HUES6 (cell line): Measurements from ENCODE around the gene HTR3C.
"Not testable (repeated sequence)": the region's sequence is repeated elsewhere in the genome, so short reads cannot be mapped to it uniquely, and the experiment has no call there.

Experiments
- H3K27ac ChIP-seq: 2 replicates; pipeline ENCODE4 v1.7.0; 2013; ENCODE audit warnings: low read depth, mild to moderate bottlenecking, low read length, inconsistent platforms
- H3K27me3 ChIP-seq: 2 replicates; pipeline ENCODE4 v1.6.1; 2013; ENCODE audit warnings: low read length; ENCODE audit not compliant: control insufficient read depth, insufficient read depth
- H3K36me3 ChIP-seq: 2 replicates; pipeline ENCODE4 v1.6.1; 2013; ENCODE audit warnings: low read length; ENCODE audit not compliant: control insufficient read depth, insufficient read depth
- H3K4me1 ChIP-seq: 2 replicates; pipeline ENCODE4 v1.6.1; 2013; ENCODE audit warnings: low read length; ENCODE audit not compliant: control insufficient read depth, insufficient read depth
- H3K4me3 ChIP-seq: 2 replicates; pipeline ENCODE4 v1.5.1; 2013; ENCODE audit warnings: low read depth, low read length
- H3K9ac ChIP-seq: one replicate; pipeline ENCODE4 v1.6.1; 2013; ENCODE audit warnings: mild to moderate bottlenecking, low read length
- H3K9me3 ChIP-seq: 2 replicates; pipeline ENCODE4 v1.6.1; 2013; ENCODE audit warnings: low read depth, low read length; ENCODE audit not compliant: control insufficient read depth, insufficient read depth

HTR3C gene, protein sequence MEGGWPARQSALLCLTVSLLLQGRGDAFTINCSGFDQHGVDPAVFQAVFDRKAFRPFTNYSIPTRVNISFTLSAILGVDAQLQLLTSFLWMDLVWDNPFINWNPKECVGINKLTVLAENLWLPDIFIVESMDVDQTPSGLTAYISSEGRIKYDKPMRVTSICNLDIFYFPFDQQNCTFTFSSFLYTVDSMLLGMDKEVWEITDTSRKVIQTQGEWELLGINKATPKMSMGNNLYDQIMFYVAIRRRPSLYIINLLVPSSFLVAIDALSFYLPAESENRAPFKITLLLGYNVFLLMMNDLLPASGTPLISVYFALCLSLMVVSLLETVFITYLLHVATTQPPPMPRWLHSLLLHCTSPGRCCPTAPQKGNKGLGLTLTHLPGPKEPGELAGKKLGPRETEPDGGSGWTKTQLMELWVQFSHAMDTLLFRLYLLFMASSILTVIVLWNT

DNA sequence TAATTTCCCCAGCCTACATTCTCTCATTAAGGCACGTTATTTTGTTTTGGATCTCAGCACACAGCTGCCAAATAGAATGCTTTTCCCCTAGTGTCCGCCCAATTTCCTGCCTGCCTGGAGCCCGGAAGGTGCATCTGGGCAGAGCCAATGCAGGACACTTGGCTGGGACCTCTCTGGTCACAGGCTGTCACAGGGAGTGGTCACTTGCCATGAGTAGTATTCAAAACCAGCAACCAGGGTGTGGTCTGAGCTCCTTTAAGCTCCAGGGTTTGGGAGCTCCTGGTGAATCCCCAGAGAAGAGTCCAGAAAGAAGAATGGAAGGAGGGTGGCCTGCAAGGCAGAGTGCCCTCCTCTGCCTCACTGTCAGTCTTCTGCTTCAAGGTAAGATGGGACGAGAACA is at the start of gene HTR3C:
TSS of gene HTR3C (plus strand) at position 281 of the 400 bp plus-strand sequence. CDS start at position 315, 34 bp downstream.
- no peaks in the 10 kb centered on the region for H3K27me3 ChIP-seq
- no peaks in the 10 kb centered on the region for H3K4me1 ChIP-seq
- no peak within 1 kb of the TSS for H3K4me3 ChIP-seq
- H3K9me3 ChIP-seq, result no peaks in the 10 kb centered on the region
- H3K9ac ChIP-seq, result no peak within 1 kb of the TSS
- H3K36me3 ChIP-seq, result no peaks in the 10 kb centered on the region
- H3K27ac ChIP-seq, result no peak within 1 kb of the TSS

GRCh38 chr3:184003187-184003967 is 49.5 kb upstream of the HTR3C start:
- no peaks in the 10 kb centered on the region for H3K9me3 ChIP-seq
- H3K27me3 ChIP-seq, result no peaks in the 10 kb centered on the region
- no peak overlapping the region for H3K27ac ChIP-seq
- no peak overlapping the region for H3K9ac ChIP-seq
- H3K4me3 ChIP-seq, result no peak overlapping the region
- peaks cover 10% of the 10 kb centered on the region for H3K36me3 ChIP-seq
- peaks cover 7% of the 10 kb centered on the region; the same call in 1 of the 2 replicates for H3K4me1 ChIP-seq

DNA sequence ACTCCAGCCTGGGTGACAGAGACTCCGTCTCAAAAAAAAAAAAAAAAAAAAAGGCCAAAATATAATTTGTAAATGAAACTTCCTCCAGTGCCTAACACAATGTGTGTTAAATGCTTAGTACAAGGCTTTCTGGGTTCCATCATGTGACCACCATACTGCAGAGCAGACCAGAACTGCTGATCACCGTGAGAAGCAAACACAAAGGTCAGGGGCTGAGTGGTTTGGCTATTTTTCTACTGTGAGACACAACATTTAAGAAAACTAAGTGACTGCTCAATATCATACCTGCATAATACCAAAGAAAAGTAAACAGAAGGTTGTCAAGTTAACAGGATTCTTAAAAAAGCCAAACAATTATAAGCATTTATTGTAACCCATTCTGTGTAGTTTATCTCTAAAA is 48.4 kb upstream of the HTR3C start:
- Histone ChIP-seq H3K4me3 (no peak overlapping the region), H3K36me3 (peaks cover 17% of the 10 kb centered on the region), H3K27me3 (no peaks in the 10 kb centered on the region), H3K27ac (no peak overlapping the region), H3K9ac (no peak overlapping the region), H3K9me3 (no peaks in the 10 kb centered on the region), H3K4me1 (peaks cover 7% of the 10 kb centered on the region; the same call in 1 of the 2 replicates)

DNA sequence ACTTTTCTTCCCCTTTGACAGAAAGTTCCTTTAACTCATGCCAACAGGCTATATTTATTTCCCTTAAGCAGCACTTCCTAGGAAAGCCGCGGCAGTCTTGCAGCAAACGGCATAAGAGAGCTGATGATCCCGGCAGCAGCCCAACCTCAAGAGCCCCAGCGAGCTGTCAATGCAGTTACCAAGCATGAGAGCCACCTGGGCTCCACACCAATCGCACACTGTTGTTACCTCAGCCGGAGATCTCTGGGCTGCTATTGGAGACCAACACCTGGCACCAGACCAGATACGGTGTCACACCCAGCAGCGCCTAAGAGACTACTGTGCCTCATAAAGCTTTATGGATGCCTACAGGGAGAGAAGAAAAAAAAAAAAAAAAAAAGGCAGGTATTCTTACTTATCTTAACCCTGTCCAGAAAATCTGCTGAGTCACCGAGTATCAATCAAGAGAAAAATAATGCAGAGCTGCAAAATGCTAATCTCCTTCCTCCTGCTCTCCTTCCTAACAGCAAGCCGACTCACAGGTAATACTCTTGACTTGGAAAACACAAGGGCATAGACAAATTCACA is 46.8 kb upstream of the HTR3C start:
- H3K36me3 ChIP-seq, result peaks cover 14% of the 10 kb centered on the region
- no peak overlapping the region for H3K4me3 ChIP-seq
- H3K27ac ChIP-seq, result peak overlapping the region; percentile 53; the same call in 1 of the 2 replicates
- peak overlapping the region; percentile 3 for H3K9ac ChIP-seq
- H3K4me1 ChIP-seq, result peaks cover 7% of the 10 kb centered on the region; the same call in 1 of the 2 replicates
- H3K9me3 ChIP-seq, result no peaks in the 10 kb centered on the region
- no peaks in the 10 kb centered on the region for H3K27me3 ChIP-seq

DNA sequence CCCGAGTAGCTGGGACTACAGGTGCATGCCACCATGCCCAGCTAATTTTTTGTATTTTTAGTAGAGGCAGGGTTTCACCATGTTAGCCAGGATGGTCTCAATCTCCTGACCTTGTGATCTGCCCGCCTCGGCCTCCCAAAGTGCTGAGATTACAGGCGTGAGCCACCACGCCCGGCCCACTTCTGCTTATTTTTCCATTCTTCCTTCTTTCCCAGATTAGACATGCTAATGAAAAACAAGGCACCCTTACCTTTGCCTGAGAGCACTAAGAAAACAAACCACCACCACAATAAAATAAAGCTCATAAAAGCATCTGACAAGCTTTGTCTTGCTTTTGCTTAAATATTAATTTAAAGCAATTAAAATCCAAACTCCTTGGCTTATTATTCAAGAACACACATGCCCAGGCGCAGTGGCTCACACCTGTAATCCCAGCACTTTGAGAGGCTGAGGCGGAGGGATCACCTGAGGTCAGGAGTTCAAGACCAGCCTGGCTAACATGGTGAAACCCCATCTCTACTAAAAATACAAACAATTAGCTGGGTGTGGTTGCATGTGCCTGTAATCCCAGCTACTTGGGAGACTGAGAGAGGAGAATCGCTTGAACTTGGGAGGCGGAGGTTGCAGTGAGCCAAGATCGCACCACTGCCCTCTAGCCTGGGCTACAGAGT is 45.6 kb upstream of the HTR3C start:
- H3K27ac ChIP-seq, H3K27me3 ChIP-seq, H3K9me3 ChIP-seq, H3K9ac ChIP-seq, H3K4me3 ChIP-seq, H3K4me1 ChIP-seq: not testable (repeated sequence)
- peaks cover 26% of the 10 kb centered on the region for H3K36me3 ChIP-seq

GRCh38 chr3:184008161-184008560 is 44.7 kb upstream of the HTR3C start:
- Histone ChIP-seq H3K9ac (no peak overlapping the region), H3K36me3 (peaks cover 32% of the 10 kb centered on the region), H3K27ac (no peak overlapping the region), H3K4me1 (peaks cover 7% of the 10 kb centered on the region; the same call in 1 of the 2 replicates), H3K27me3 (no peaks in the 10 kb centered on the region), H3K4me3 (no peak overlapping the region), H3K9me3 (no peaks in the 10 kb centered on the region)

DNA sequence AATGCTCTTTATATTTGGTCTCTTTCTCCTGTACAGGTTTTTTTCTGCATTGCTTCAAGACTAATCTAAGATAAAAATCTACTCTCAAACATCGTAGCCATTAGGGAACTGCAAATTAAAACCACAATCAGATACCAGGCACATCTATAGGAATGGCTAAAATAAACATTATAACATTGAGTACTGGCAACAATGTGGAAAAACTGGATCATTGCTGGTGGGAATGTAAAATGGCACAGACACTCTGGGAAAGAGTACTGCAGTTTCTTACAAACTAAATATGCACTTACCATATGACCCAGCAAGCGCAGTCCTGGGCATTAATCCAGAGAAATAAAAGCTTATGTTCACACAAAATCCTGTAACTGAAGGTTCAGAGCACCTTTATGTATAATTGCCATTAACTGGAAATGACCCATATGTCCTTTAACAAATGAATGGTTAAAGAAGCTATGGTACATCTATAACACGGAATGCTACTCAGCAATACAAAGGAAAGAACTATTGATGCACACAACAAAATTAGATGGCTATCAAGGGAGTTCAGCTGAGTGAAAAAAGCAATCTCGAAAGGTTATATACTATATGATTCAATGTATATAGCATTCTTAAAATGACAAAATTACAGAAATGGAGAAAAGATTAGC is 41.5 kb upstream of the HTR3C start:
- H3K27ac ChIP-seq, result no peak overlapping the region
- peaks cover 36% of the 10 kb centered on the region for H3K36me3 ChIP-seq

DNA sequence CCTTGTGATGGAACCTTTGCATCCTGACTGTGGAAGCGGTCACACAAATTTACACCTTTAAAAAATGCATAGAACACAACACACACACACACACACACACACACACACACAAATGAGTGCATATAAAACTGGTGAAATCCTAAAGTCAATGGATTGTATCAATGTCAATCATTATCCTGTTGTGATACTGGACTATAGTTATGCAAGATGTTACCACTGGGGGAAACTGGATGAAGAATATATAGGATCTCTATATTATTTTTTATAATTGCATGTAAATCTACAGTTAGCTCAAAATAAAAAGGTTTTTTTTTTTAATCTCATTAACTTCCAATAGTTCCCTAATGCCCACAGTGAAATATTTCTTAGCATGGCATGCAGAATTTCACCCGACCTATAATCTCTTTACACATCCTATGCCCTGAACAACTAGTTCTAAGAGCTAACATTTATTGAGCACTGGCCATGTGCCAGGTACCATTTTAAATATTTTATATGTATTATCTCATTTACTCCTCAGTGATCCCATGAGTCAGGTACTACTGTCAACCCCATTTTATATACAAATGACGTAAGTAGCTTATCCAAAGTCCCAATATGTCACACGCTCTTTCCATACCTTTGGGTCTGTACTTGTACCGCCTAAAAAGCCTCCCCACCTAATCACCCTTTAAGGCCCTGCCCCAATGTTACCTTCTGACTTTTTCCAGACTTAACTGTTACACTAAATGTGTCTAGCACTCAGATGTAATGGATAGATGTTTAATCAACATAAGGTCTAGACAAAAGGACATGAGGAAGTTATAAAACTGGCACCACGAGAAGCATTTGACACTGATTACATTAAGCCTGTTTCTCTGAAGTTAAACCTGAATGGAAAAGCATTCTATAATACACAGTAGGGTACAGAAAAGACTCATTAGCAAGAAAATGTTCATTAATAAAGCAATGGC is 40.6 kb upstream of the HTR3C start:
- H3K36me3 ChIP-seq, result peaks cover 36% of the 10 kb centered on the region
- no peak overlapping the region for H3K27ac ChIP-seq
- H3K9me3 ChIP-seq, result no peaks in the 10 kb centered on the region
- H3K9ac ChIP-seq, result no peak overlapping the region
- H3K27me3 ChIP-seq, result no peaks in the 10 kb centered on the region
- H3K4me3 ChIP-seq, result no peak overlapping the region
- H3K4me1 ChIP-seq, result peaks cover 12% of the 10 kb centered on the region

More for the DNA sequence above, 41.5 kb upstream of the HTR3C start:
- no peak overlapping the region for H3K9ac ChIP-seq
- no peaks in the 10 kb centered on the region for H3K9me3 ChIP-seq
- no peaks in the 10 kb centered on the region for H3K27me3 ChIP-seq
- H3K4me3 ChIP-seq, result no peak overlapping the region
- peaks cover 5% of the 10 kb centered on the region; the same call in 1 of the 2 replicates for H3K4me1 ChIP-seq

DNA sequence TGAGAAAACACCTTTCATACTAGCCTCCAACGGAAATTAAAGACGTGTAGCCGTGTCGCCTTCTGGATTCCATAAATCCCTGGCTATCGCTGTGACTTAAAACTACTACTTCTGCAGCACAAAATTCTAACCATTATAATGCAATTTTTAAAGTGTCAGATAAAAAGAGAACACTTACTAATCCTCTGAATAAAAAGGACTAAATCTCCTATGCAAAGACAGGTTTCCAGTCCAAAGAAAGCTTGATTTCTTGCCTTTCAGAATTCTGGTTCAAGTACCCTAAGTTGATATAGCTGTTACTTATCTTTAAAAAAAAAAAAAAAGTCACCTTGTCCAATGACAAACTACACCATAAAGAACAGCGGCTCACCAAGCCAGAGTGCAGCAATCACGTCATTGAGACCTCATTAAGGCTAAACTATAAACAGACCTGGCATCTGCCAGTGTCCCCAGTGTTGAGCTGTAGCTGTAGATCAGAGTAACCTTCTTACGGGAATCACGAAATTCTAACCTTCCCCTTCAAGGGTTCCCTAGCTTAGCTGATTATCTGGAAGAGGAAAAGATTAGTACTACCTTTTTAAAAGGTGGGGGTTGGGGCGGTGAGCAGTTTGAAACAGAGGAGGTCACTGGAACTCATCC is 37.3 kb upstream of the HTR3C start:
- H3K4me3 ChIP-seq, result no peak overlapping the region
- no peaks in the 10 kb centered on the region for H3K9me3 ChIP-seq
- H3K27ac ChIP-seq, result no peak overlapping the region
- no peak overlapping the region for H3K9ac ChIP-seq
- H3K27me3 ChIP-seq, result no peaks in the 10 kb centered on the region
- peaks cover 12% of the 10 kb centered on the region for H3K4me1 ChIP-seq
- H3K36me3 ChIP-seq, result peaks cover 27% of the 10 kb centered on the region
